Upper lobe of left lung (tissue), 6 donors: ENCODE results near the gene SCN1B. TPM values are rescaled to one million over a fixed set of nuclear protein-coding genes. Genes with fewer than 3 reads are reported as not detected.

ENCODE experiments used
- ATAC-seq, 2 donors: fragments of 200-7000 bp; cut with Tn5 transposase; one replicate each; pipeline ENCODE4 v1.9.1; 2022; ENCODE audit warnings: mild to moderate bottlenecking in 2 of 2, moderate library complexity in 2 of 2; ENCODE audit not compliant: low FRiP score in 2 of 2
- DNase-seq, 2 donors: peaks; one replicate each; pipeline ENCODE4 v3.0.0-alpha.2; 2019 to 2020
- H3K27ac ChIP-seq, 4 donors: fragments of 200-600 bp; sonication (generic); one replicate each; pipeline ENCODE4 v1.5.1; 2016 to 2019
- H3K27me3 ChIP-seq, 4 donors: fragments of 200-600 bp; sonication (generic); one replicate each; pipeline ENCODE4 v1.5.1; 2017 to 2019
- H3K36me3 ChIP-seq, 4 donors: fragments of 200-600 bp; sonication (generic); one replicate each; pipeline ENCODE4 v1.5.1; 2016 to 2019
- H3K4me1 ChIP-seq, 4 donors: fragments of 200-600 bp; sonication (generic); one replicate each; pipeline ENCODE4 v1.5.1; 2018 to 2019
- H3K4me3 ChIP-seq, 4 donors: fragments of 200-600 bp; sonication (generic); one replicate each; pipeline ENCODE4 v1.5.1; 2017 to 2019; ENCODE audit warnings: mild to moderate bottlenecking in 2 of 4, moderate library complexity in 1 of 4
- H3K9me3 ChIP-seq, 4 donors: fragments of 200-600 bp; sonication (generic); one replicate each; pipeline ENCODE4 v1.5.1; 2018 to 2019
- CTCF ChIP-seq, 6 experiments: fragments of 450-650 bp in 4 of 6; fragments of 200-600 bp in 2 of 6; sonication (generic) in 2 of 6; IDR thresholded peaks; one replicate each; pipeline ENCODE4 v1.5.1; 2016 to 2019; ENCODE audit warnings: antibody characterized with exemption in 6 of 6
- EP300 ChIP-seq, 4 donors: sonication (generic); formaldehyde crosslinking; IDR thresholded peaks; one replicate each; pipeline ENCODE4 v1.5.1; 2017; ENCODE audit warnings: antibody characterized with exemption in 4 of 4, control low read depth in 2 of 4
- POLR2A ChIP-seq, 4 donors: fragments of 450-650 bp; IDR thresholded peaks; one replicate each; pipeline ENCODE4 v1.5.1; 2016 to 2017; ENCODE audit warnings: antibody characterized with exemption in 4 of 4, mild to moderate bottlenecking in 2 of 4
- POLR2AphosphoS5 ChIP-seq, 2 donors: sonication (generic); formaldehyde crosslinking; IDR thresholded peaks; one replicate each; pipeline ENCODE4 v1.5.1; 2017; ENCODE audit warnings: antibody characterized with exemption in 2 of 2
- WGBS, 2 donors: methylation state at CpG; one replicate each; pipeline ENCODE4 v1.1.5; 2017 to 2018; 5-methylcytosine and 5-hydroxymethylcytosine counted together
- total RNA-seq, 6 donors: library from RNA; depleted of rRNA in 4 of 6; stranded (reverse); fragments of >200 nt in 4 of 6; gene quantifications; one replicate each; pipeline versions ENCODE4 v1.1.0 to v1.2.1, GENCODE V29; 2016 to 2021
- donor health status: DM: no; HTN: no; CAD: no; lungs with moderate emphysema.
- donor health status: DM: no; HTN: yes; CAD: no; lungs with severe emphysema.

Gene SCN1B
- total RNA-seq, 6 donors from 2014 or later, result 2.9 to 13.1 (median 6.9) TPM

GRCh38 chr19:35053667-35054293 is 23.5 kb downstream of the SCN1B start:
- H3K4me1 ChIP-seq, result peaks cover 0 to 3% (median 1%) of the 10 kb centered on the region in 4 donors
- no peaks in the 10 kb centered on the region for H3K36me3 ChIP-seq
- DNase-seq, result no peak
- WGBS, 2 donors, result 89 to 93% methylated on average over 8 to 9 of the region's 9 CpGs
- no peaks in the 10 kb centered on the region for H3K9me3 ChIP-seq
- ATAC-seq, result no peak
- H3K27me3 ChIP-seq, result no peaks in the 10 kb centered on the region
- TF ChIP-seq POLR2A (IDR thresholded peaks at IDR 0.05), result no peak
- no peak for TF ChIP-seq CTCF (IDR thresholded peaks at IDR 0.05)
- H3K27ac ChIP-seq, result no peak overlapping the region
- no peak overlapping the region for H3K4me3 ChIP-seq

- Histone ChIP-seq H3K27me3 (no peaks in the 10 kb centered on the region), H3K4me1 (no peaks in the 10 kb centered on the region), H3K36me3 (no peaks in the 10 kb centered on the region), H3K9me3 (no peaks in the 10 kb centered on the region), H3K27ac (no peak overlapping the region), H3K4me3 (no peak overlapping the region)
- DNase-seq (no peak), ATAC-seq (no peak)
- WGBS, 2 donors, result 82 to 94% methylated on average over 7 to 9 of the region's 9 CpGs
- TF ChIP-seq EP300 (IDR thresholded peaks at IDR 0.05) (no peak), POLR2AphosphoS5 (IDR thresholded peaks at IDR 0.05) (no peak), POLR2A (IDR thresholded peaks at IDR 0.05) (no peak), CTCF (IDR thresholded peaks at IDR 0.05) (no peak)
Measured at GRCh38 chr19:35054626-35055025, 24.4 kb downstream of the SCN1B start.

DNA sequence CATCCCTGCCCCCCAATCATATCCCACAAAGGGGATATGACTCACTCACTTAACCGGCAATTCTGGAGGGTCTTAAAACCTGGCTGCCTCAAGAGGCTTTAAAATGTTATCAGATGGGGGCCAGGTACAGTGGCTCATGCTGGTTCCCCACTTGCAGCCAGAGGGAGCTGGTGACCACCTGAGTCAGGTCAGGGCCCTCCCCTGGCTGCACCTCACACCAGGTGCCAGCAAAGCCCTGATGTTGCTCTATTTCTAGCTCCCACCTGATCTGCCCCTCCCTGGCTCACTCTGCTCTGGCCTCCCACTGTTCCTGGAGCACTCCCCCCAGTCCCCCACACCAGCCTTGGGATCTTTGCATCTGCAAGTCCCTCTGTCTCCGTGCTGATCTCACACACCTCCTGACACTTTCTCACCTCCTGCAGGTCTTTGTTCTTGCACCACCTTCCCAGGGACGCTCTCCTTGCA is 25.5 kb downstream of the SCN1B start:
- Histone ChIP-seq H3K4me1 (no peaks in the 10 kb centered on the region), H3K36me3 (no peaks in the 10 kb centered on the region), H3K27me3 (no peaks in the 10 kb centered on the region), H3K4me3 (no peak overlapping the region), H3K9me3 (no peaks in the 10 kb centered on the region), H3K27ac (no peak overlapping the region)
- ATAC-seq (no peak), DNase-seq (no peak)
- WGBS, 2 donors, result 36 to 59% methylated on average over 3 of the region's 3 CpGs
- no peak for TF ChIP-seq POLR2AphosphoS5 (IDR thresholded peaks at IDR 0.05)
- no peak for TF ChIP-seq CTCF (IDR thresholded peaks at IDR 0.05)
- TF ChIP-seq POLR2A (IDR thresholded peaks at IDR 0.05), result no peak
- TF ChIP-seq EP300 (IDR thresholded peaks at IDR 0.05), result no peak

DNA sequence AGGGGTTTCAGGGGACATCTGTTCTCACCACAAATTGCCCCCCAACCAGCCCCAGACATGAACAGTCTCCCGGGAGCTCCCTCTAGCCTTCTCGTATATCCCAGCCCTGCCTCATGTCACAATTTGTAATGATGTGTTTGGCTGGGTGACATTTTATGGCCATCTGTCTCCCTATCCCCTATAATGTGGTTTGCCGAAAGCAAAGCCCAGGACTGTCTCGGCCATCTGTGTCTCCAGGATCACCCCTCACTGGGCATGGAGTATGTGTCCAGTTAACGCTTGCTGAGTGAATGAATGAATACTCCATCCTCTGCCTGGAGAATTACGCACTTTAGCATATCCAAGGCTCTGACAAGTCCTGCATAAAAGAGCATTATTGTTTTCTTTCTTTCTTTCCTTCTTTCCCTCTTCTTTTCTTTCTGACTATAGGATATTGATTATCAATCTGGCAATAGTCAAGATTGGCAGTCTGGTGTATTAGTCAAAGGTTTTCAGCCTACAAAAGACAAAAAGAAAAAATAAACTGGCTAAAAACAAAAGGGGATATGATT is 26.3 kb downstream of the SCN1B start:
- WGBS, 2 donors, result 80 to 86% methylated on average over 6 of the region's 6 CpGs
- Histone ChIP-seq H3K27me3 (no peaks in the 10 kb centered on the region), H3K4me1 (no peaks in the 10 kb centered on the region), H3K27ac (no peak overlapping the region), H3K9me3 (no peaks in the 10 kb centered on the region), H3K36me3 (no peaks in the 10 kb centered on the region), H3K4me3 (no peak overlapping the region)
- TF ChIP-seq POLR2AphosphoS5 (IDR thresholded peaks at IDR 0.05) (no peak), CTCF (IDR thresholded peaks at IDR 0.05) (no peak), POLR2A (IDR thresholded peaks at IDR 0.05) (no peak), EP300 (IDR thresholded peaks at IDR 0.05) (no peak)
- DNase-seq (no peak), ATAC-seq (no peak)

DNA sequence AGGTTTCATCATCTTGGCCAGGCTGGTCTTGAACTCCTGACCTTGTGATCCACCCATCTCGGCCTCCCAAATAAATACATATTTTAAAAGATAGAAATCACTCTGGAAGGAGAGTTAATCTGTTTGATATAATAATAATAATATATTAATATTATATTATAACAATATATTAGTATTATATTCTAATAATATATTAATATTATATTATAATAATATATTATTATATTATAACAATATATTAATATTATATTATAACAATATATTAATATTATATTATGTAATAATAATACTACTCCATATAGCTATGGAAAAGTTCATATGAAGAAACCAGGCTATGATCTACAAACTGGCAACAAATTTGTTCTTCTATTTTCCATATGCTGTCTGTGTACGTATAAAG is 28.1 kb downstream of the SCN1B start:
- no peaks in the 10 kb centered on the region for H3K9me3 ChIP-seq
- no peaks in the 10 kb centered on the region for H3K36me3 ChIP-seq
- no peak overlapping the region for H3K27ac ChIP-seq
- no peaks in the 10 kb centered on the region for H3K27me3 ChIP-seq
- no peaks in the 10 kb centered on the region for H3K4me1 ChIP-seq
- DNase-seq (no peak), ATAC-seq (no peak)
- H3K4me3 ChIP-seq, result no peak overlapping the region
- TF ChIP-seq EP300 (IDR thresholded peaks at IDR 0.05) (no peak), CTCF (IDR thresholded peaks at IDR 0.05) (no peak), POLR2AphosphoS5 (IDR thresholded peaks at IDR 0.05) (no peak), POLR2A (IDR thresholded peaks at IDR 0.05) (no peak)
- WGBS, 2 donors, result 86% methylated on average over 2 of the region's 2 CpGs
